Lower lobe of right lung (tissue), 2 donors: ENCODE data around the gene FCHO2. TPM values are rescaled to one million over a fixed set of nuclear protein-coding genes. Genes with fewer than 3 reads are reported as not detected.

Experiments used
- ATAC-seq, 2 donors: fragments of 200-7000 bp; cut with Tn5 transposase; one replicate each; pipeline ENCODE4 v1.9.1; 2020 to 2022; ENCODE audit warnings: mild to moderate bottlenecking in 2 of 2, moderate library complexity in 2 of 2
- DNase-seq: peaks from one replicate; pipeline ENCODE4 v3.0.0-alpha.2; 2020
- H3K27ac ChIP-seq: fragments of 200-600 bp; one replicate; pipeline ENCODE4 v1.8.0; 2022
- H3K27me3 ChIP-seq: fragments of 200-600 bp; one replicate; pipeline ENCODE4 v1.8.0; 2022; ENCODE audit warnings: low read depth
- H3K36me3 ChIP-seq: fragments of 200-600 bp; one replicate; pipeline ENCODE4 v1.8.0; 2022; ENCODE audit warnings: mild to moderate bottlenecking
- H3K4me1 ChIP-seq: fragments of 200-600 bp; one replicate; pipeline ENCODE4 v1.8.0; 2022
- H3K4me3 ChIP-seq: fragments of 200-600 bp; one replicate; pipeline ENCODE4 v1.8.0; 2022; ENCODE audit warnings: mild to moderate bottlenecking
- H3K9me3 ChIP-seq: fragments of 200-600 bp; one replicate; pipeline ENCODE4 v1.8.0; 2022
- intact Hi-C: fragments of 100-400 bp; cut with DNase I; formaldehyde crosslinking; loops from one replicate; pipeline ENCODE4 v1.11.0; 2022
- total RNA-seq: library from RNA; stranded (reverse); fragmentation: NEBNext Ultra II Directional; extraction: Animal tissue kit (Norgen Biotek cat#: 25700); gene quantifications from one replicate; pipeline ENCODE4 v1.2.1, GENCODE V29; 2021
- TF ChIP-seq, protein P1 (sequence below): fragments of 200-600 bp; IDR thresholded peaks from one replicate; pipeline ENCODE4 v1.8.0; 2022; ENCODE audit warnings: antibody characterized with exemption, mild to moderate bottlenecking
- donor health status: DM: no; HTN: yes; CAD: no; lungs with severe emphysema.

The FCHO2 gene
- total RNA-seq, 1 donor from 2014 or later = 89.9 TPM

DNA sequence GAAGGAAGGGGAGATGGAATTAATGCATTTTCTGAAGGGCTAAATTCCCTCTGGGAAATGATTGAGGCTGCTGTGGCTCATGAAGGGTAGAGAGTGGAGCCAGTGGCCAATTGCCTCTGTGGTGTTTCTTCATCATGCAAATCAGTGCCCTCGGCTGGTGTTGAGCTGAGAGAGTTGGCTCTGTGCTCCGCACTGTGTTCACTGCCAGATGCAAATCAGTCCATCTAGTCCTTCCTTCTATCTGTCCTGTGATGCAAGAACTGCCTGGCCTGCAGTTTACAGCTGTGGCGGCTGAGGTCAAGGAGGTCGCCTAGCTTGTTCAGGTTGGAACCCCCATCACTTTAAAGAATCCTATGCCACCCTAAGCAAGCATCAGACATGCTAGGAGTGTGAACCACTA, 170.5 kb downstream of the FCHO2 start:
- intact Hi-C loops = no loop called here
- no peak for DNase-seq
- peaks cover 14% of the 10 kb centered on the region for H3K27me3 ChIP-seq
- no peaks in the 10 kb centered on the region for H3K9me3 ChIP-seq
- H3K27ac ChIP-seq = no peak overlapping the region
- no peaks in the 10 kb centered on the region for H3K36me3 ChIP-seq
- no peak for ATAC-seq
- no peak overlapping the region for H3K4me3 ChIP-seq
- TF ChIP-seq, protein P1, sequence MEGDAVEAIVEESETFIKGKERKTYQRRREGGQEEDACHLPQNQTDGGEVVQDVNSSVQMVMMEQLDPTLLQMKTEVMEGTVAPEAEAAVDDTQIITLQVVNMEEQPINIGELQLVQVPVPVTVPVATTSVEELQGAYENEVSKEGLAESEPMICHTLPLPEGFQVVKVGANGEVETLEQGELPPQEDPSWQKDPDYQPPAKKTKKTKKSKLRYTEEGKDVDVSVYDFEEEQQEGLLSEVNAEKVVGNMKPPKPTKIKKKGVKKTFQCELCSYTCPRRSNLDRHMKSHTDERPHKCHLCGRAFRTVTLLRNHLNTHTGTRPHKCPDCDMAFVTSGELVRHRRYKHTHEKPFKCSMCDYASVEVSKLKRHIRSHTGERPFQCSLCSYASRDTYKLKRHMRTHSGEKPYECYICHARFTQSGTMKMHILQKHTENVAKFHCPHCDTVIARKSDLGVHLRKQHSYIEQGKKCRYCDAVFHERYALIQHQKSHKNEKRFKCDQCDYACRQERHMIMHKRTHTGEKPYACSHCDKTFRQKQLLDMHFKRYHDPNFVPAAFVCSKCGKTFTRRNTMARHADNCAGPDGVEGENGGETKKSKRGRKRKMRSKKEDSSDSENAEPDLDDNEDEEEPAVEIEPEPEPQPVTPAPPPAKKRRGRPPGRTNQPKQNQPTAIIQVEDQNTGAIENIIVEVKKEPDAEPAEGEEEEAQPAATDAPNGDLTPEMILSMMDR = no peak
- peaks cover 4% of the 10 kb centered on the region for H3K4me1 ChIP-seq

- H3K9me3 ChIP-seq = no peaks in the 10 kb centered on the region
- DNase-seq (no peak), ATAC-seq (no peak)
- intact Hi-C loops = no loop called here
- TF ChIP-seq, protein P1 = no peak
- no peak overlapping the region for H3K27ac ChIP-seq
- H3K27me3 ChIP-seq = peaks cover 13% of the 10 kb centered on the region
- H3K36me3 ChIP-seq = no peaks in the 10 kb centered on the region
- H3K4me3 ChIP-seq = no peak overlapping the region
- H3K4me1 ChIP-seq = peaks cover 4% of the 10 kb centered on the region
Observed at GRCh38 chr5:73126957-73127356, 171.1 kb downstream of the FCHO2 start.

- DNase-seq (no peak), ATAC-seq (no peak)
- intact Hi-C loops = no loop called here
- Histone ChIP-seq H3K36me3 (no peaks in the 10 kb centered on the region), H3K4me1 (no peaks in the 10 kb centered on the region), H3K9me3 (no peaks in the 10 kb centered on the region), H3K4me3 (no peak overlapping the region), H3K27ac (no peak overlapping the region), H3K27me3 (peaks cover under 1% of the 10 kb centered on the region)
- TF ChIP-seq, protein P1 = no peak
Observed at GRCh38 chr5:73129143-73129542, 173.3 kb downstream of the FCHO2 start.

GRCh38 chr5:73130811-73131210, 175.0 kb downstream of the FCHO2 start:
- DNase-seq (no peak), ATAC-seq (no peak)
- TF ChIP-seq, protein P1 = no peak
- intact Hi-C loops = no loop called here
- Histone ChIP-seq H3K9me3 (no peaks in the 10 kb centered on the region), H3K4me3 (no peak overlapping the region), H3K27ac (no peak overlapping the region), H3K4me1 (no peaks in the 10 kb centered on the region), H3K27me3 (peaks cover under 1% of the 10 kb centered on the region), H3K36me3 (no peaks in the 10 kb centered on the region)

GRCh38 chr5:73131711-73132425, 176.0 kb downstream of the FCHO2 start:
- Histone ChIP-seq H3K36me3 (no peaks in the 10 kb centered on the region), H3K4me3 (no peak overlapping the region), H3K27ac (no peak overlapping the region), H3K27me3 (peaks cover 9% of the 10 kb centered on the region), H3K4me1 (no peaks in the 10 kb centered on the region), H3K9me3 (no peaks in the 10 kb centered on the region)
- DNase-seq (no peak), ATAC-seq (no peak)
- intact Hi-C loops = no loop called here
- TF ChIP-seq, protein P1 = no peak
